ENCODE data around the gene CD2.

Gene CD2

GRCh38 chr1:116769561-116769977, 15.3 kb downstream of the CD2 start:
- Histone ChIP-seq H3K27me3 (ENCODE audit: control insufficient read depth in 1 of 2, insufficient read depth in 1 of 2, low read length in 2 of 2) (no peaks in the 10 kb centered on the region), H3K27ac (ENCODE audit: low read length, poor library complexity, severe bottlenecking) (no peak overlapping the region), H3K9ac (ENCODE audit: low read length) (no peak overlapping the region), H3K4ac (ENCODE audit: low read depth in 1 of 2, low read length in 2 of 2) (no peak overlapping the region), H4K8ac (ENCODE audit: low read length) (no peak overlapping the region), H2BK12ac (ENCODE audit: low read length in 2 of 2) (no peak overlapping the region), H3K23ac (ENCODE audit: low read length in 2 of 2) (no peak overlapping the region), H3K9me3 (ENCODE audit: control insufficient read depth, low read length) (no peaks in the 10 kb centered on the region), H2BK15ac (ENCODE audit: low read depth, poor library complexity, severe bottlenecking) (no peak overlapping the region), H3K36me3 (ENCODE audit: control insufficient read depth in 1 of 2, insufficient read depth in 2 of 2, low read depth in 1 of 2, low read length in 2 of 2) (no peaks in the 10 kb centered on the region), H2BK5ac (ENCODE audit: low read depth, low read length, poor library complexity, severe bottlenecking) (no peak overlapping the region), H3K4me1 (ENCODE audit: control insufficient read depth, insufficient read depth, low read depth, low read length) (no peaks in the 10 kb centered on the region), H4K91ac (ENCODE audit: low read length) (no peak overlapping the region), H3K4me3 (ENCODE audit: insufficient read depth in 1 of 2, low read depth in 1 of 2, low read length in 2 of 2) (no peak overlapping the region), H3K18ac (ENCODE audit: low read depth in 1 of 2, low read length in 2 of 2) (no peak overlapping the region), H3K14ac (ENCODE audit: low read length in 2 of 2) (no peak overlapping the region), H3K4me2 (ENCODE audit: low read length, poor library complexity, severe bottlenecking) (no peak overlapping the region), H3K79me1 (replicated peaks; ENCODE audit: low read length, poor library complexity, severe bottlenecking) (no peaks in the 10 kb centered on the region), H2AK5ac (ENCODE audit: low read length, severe bottlenecking) (no peak overlapping the region), H2BK120ac (ENCODE audit: low read depth, low read length) (no peak overlapping the region), H2AFZ (ENCODE audit: low read depth, low read length) (no peak overlapping the region)
- DNase-seq = peak; percentile 17
- 56% methylated on average over 1 of the region's 1 CpG for WGBS

DNA sequence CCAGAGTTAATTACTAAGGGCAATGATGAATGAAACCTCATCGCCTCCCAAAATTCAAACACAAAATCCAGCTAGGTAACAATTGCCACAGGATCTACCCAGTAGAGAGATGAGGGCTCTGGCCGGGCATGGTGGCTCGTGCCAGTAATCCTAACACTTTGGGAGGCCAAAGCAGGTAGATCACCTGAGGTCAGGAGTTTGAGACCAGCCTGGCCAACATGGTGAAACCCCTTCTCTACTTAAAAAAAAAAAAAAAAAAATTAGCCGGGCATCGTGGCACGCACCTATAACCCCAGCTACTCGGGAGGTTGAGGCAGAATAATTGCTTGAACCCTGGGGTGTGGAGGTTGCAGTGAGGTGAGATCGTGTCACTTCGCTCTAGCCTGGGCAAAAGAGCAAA, 15.8 kb downstream of the CD2 start:
- Histone ChIP-seq H2AFZ (ENCODE audit: low read depth, low read length) (no peak overlapping the region), H3K14ac (ENCODE audit: low read length in 2 of 2) (no peak overlapping the region), H3K4me1 (ENCODE audit: control insufficient read depth, insufficient read depth, low read depth, low read length) (no peaks in the 10 kb centered on the region), H2BK120ac (ENCODE audit: low read depth, low read length) (no peak overlapping the region), H3K18ac (ENCODE audit: low read depth in 1 of 2, low read length in 2 of 2) (no peak overlapping the region), H3K23ac (ENCODE audit: low read length in 2 of 2) (no peak overlapping the region), H2BK12ac (ENCODE audit: low read length in 2 of 2) (no peak overlapping the region), H3K79me1 (replicated peaks; ENCODE audit: low read length, poor library complexity, severe bottlenecking) (no peaks in the 10 kb centered on the region), H4K91ac (ENCODE audit: low read length) (no peak overlapping the region), H3K4ac (ENCODE audit: low read depth in 1 of 2, low read length in 2 of 2) (no peak overlapping the region), H3K4me3 (ENCODE audit: insufficient read depth in 1 of 2, low read depth in 1 of 2, low read length in 2 of 2) (no peak overlapping the region), H3K27ac (ENCODE audit: low read length, poor library complexity, severe bottlenecking) (no peak overlapping the region), H3K9me3 (ENCODE audit: control insufficient read depth, low read length) (no peaks in the 10 kb centered on the region), H2BK15ac (ENCODE audit: low read depth, poor library complexity, severe bottlenecking) (no peak overlapping the region), H4K8ac (ENCODE audit: low read length) (no peak overlapping the region), H2AK5ac (ENCODE audit: low read length, severe bottlenecking) (no peak overlapping the region), H3K4me2 (ENCODE audit: low read length, poor library complexity, severe bottlenecking) (no peak overlapping the region), H3K36me3 (ENCODE audit: control insufficient read depth in 1 of 2, insufficient read depth in 2 of 2, low read depth in 1 of 2, low read length in 2 of 2) (no peaks in the 10 kb centered on the region), H3K27me3 (ENCODE audit: control insufficient read depth in 1 of 2, insufficient read depth in 1 of 2, low read length in 2 of 2) (no peaks in the 10 kb centered on the region), H3K9ac (ENCODE audit: low read length) (no peak overlapping the region), H2BK5ac (ENCODE audit: low read depth, low read length, poor library complexity, severe bottlenecking) (no peak overlapping the region)
- no peak for DNase-seq
- WGBS = 94% methylated on average over 7 of the region's 9 CpGs

- H4K8ac ChIP-seq (ENCODE audit: low read length) = no peak overlapping the region
- H4K91ac ChIP-seq (ENCODE audit: low read length) = no peak overlapping the region
- no peak overlapping the region for H3K27ac ChIP-seq (ENCODE audit: low read length, poor library complexity, severe bottlenecking)
- no peak overlapping the region for H3K23ac ChIP-seq (ENCODE audit: low read length in 2 of 2)
- DNase-seq = no peak
- no peak overlapping the region for H3K9ac ChIP-seq (ENCODE audit: low read length)
- no peak overlapping the region for H3K18ac ChIP-seq (ENCODE audit: low read depth in 1 of 2, low read length in 2 of 2)
- no peak overlapping the region for H3K4ac ChIP-seq (ENCODE audit: low read depth in 1 of 2, low read length in 2 of 2)
- 78% methylated on average over 4 of the region's 5 CpGs for WGBS
- no peak overlapping the region for H3K14ac ChIP-seq (ENCODE audit: low read length in 2 of 2)
- H2AFZ ChIP-seq (ENCODE audit: low read depth, low read length) = no peak overlapping the region
- H3K36me3 ChIP-seq (ENCODE audit: control insufficient read depth in 1 of 2, insufficient read depth in 2 of 2, low read depth in 1 of 2, low read length in 2 of 2) = no peaks in the 10 kb centered on the region
- no peaks in the 10 kb centered on the region for H3K9me3 ChIP-seq (ENCODE audit: control insufficient read depth, low read length)
- H2AK5ac ChIP-seq (ENCODE audit: low read length, severe bottlenecking) = no peak overlapping the region
- no peaks in the 10 kb centered on the region for H3K27me3 ChIP-seq (ENCODE audit: control insufficient read depth in 1 of 2, insufficient read depth in 1 of 2, low read length in 2 of 2)
- H2BK12ac ChIP-seq (ENCODE audit: low read length in 2 of 2) = no peak overlapping the region
- no peak overlapping the region for H2BK5ac ChIP-seq (ENCODE audit: low read depth, low read length, poor library complexity, severe bottlenecking)
- no peak overlapping the region for H2BK120ac ChIP-seq (ENCODE audit: low read depth, low read length)
- H3K4me3 ChIP-seq (ENCODE audit: insufficient read depth in 1 of 2, low read depth in 1 of 2, low read length in 2 of 2) = no peak overlapping the region
- no peak overlapping the region for H2BK15ac ChIP-seq (ENCODE audit: low read depth, poor library complexity, severe bottlenecking)
- H3K4me1 ChIP-seq (ENCODE audit: control insufficient read depth, insufficient read depth, low read depth, low read length) = no peaks in the 10 kb centered on the region
- H3K4me2 ChIP-seq (ENCODE audit: low read length, poor library complexity, severe bottlenecking) = no peak overlapping the region
- H3K79me1 ChIP-seq (replicated peaks; ENCODE audit: low read length, poor library complexity, severe bottlenecking) = no peaks in the 10 kb centered on the region
Observed at GRCh38 chr1:116770625-116771024, 16.4 kb downstream of the CD2 start.

DNA sequence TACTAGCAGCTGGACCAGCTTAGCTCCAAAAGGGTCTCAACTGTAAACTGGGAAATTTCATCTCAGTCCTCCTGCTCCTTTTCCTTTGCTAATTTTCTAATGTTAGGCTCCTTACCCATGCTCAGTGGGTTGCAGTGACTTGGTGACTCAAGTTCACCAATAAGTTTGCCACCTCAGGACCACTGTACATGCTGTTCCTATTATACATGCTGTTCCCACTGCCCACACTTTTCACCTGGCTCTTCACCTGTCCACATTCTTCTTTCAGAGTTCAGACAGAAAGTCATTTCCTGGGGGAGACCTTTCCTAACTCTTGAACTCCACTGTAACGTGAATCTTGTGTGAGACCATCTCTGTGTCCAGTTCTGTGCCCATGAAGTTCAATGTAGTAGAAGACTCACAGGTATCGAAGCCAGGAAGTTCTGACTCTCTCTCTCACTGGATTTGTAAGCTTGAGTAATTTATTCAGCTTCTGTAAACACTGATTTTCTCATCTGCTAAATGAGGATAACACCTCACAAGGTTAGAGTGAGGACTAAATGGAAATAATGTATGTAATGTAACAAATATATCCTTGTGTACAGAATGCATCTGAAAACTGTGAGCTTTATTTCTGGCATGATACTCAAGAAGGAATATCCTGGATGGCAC, 17.9 kb downstream of the CD2 start:
- Histone ChIP-seq H3K18ac (ENCODE audit: low read depth in 1 of 2, low read length in 2 of 2) (no peak overlapping the region), H4K91ac (ENCODE audit: low read length) (no peak overlapping the region), H2BK15ac (ENCODE audit: low read depth, poor library complexity, severe bottlenecking) (no peak overlapping the region), H2BK120ac (ENCODE audit: low read depth, low read length) (no peak overlapping the region), H3K14ac (ENCODE audit: low read length in 2 of 2) (no peak overlapping the region), H3K79me1 (replicated peaks; ENCODE audit: low read length, poor library complexity, severe bottlenecking) (no peaks in the 10 kb centered on the region), H4K8ac (ENCODE audit: low read length) (no peak overlapping the region), H2BK12ac (ENCODE audit: low read length in 2 of 2) (no peak overlapping the region), H3K4me2 (ENCODE audit: low read length, poor library complexity, severe bottlenecking) (no peak overlapping the region), H3K4me1 (ENCODE audit: control insufficient read depth, insufficient read depth, low read depth, low read length) (no peaks in the 10 kb centered on the region), H2AK5ac (ENCODE audit: low read length, severe bottlenecking) (no peak overlapping the region), H3K36me3 (ENCODE audit: control insufficient read depth in 1 of 2, insufficient read depth in 2 of 2, low read depth in 1 of 2, low read length in 2 of 2) (no peaks in the 10 kb centered on the region), H3K27ac (ENCODE audit: low read length, poor library complexity, severe bottlenecking) (no peak overlapping the region), H3K23ac (ENCODE audit: low read length in 2 of 2) (no peak overlapping the region), H3K4me3 (ENCODE audit: insufficient read depth in 1 of 2, low read depth in 1 of 2, low read length in 2 of 2) (no peak overlapping the region), H3K27me3 (ENCODE audit: control insufficient read depth in 1 of 2, insufficient read depth in 1 of 2, low read length in 2 of 2) (no peaks in the 10 kb centered on the region), H3K9me3 (ENCODE audit: control insufficient read depth, low read length) (no peaks in the 10 kb centered on the region), H3K4ac (ENCODE audit: low read depth in 1 of 2, low read length in 2 of 2) (no peak overlapping the region), H2AFZ (ENCODE audit: low read depth, low read length) (no peak overlapping the region), H3K9ac (ENCODE audit: low read length) (no peak overlapping the region), H2BK5ac (ENCODE audit: low read depth, low read length, poor library complexity, severe bottlenecking) (no peak overlapping the region)
- 96% methylated on average over 2 of the region's 2 CpGs for WGBS
- DNase-seq = no peak

Measured in mesenchymal stem cell (in vitro differentiated cells and primary cell).